ENCODE measurements around the gene PTEN. TPM values are rescaled to one million over a fixed set of nuclear protein-coding genes. Genes with fewer than 3 reads are reported as not detected.

The PTEN gene
- total RNA-seq, 1 donor, result 169 TPM

GRCh38 chr10:87913156-87913921 is 49.9 kb downstream of the PTEN start:
- no peak overlapping the region for H3K4me2 ChIP-seq (ENCODE audit: insufficient read depth, low read length)
- H3K4me1 ChIP-seq (ENCODE audit: insufficient read depth, low read length), result peaks cover 10% of the 10 kb centered on the region
- H3K79me2 ChIP-seq (ENCODE audit: insufficient read depth, low read length), result peaks cover 99% of the 10 kb centered on the region
- H3K27ac ChIP-seq (ENCODE audit: low read depth, low read length), result no peak overlapping the region
- H3K4me3 ChIP-seq (ENCODE audit: insufficient read depth, low read length), result no peak overlapping the region
- no peaks in the 10 kb centered on the region for H3K9me3 ChIP-seq (ENCODE audit: low read depth, low read length)
- H2AFZ ChIP-seq (ENCODE audit: low read length), result no peak overlapping the region
- peaks cover 5% of the 10 kb centered on the region for H3K36me3 ChIP-seq (ENCODE audit: insufficient read depth, low read length)
- H4K20me1 ChIP-seq (ENCODE audit: insufficient read depth, low read length), result peaks cover 51% of the 10 kb centered on the region
- no peaks in the 10 kb centered on the region for H3K27me3 ChIP-seq (ENCODE audit: insufficient read depth, low read length)
- TF ChIP-seq CTCF (IDR thresholded peaks at IDR 0.05; ENCODE audit: extremely low read depth, low read depth, low read length), result no peak
- DNase-seq (ENCODE audit: insufficient read length, low spot score, missing footprints), result no peak

GRCh38 chr10:87915406-87915805 is 52.0 kb downstream of the PTEN start:
- Histone ChIP-seq H3K4me1 (ENCODE audit: insufficient read depth, low read length) (peaks cover 10% of the 10 kb centered on the region), H4K20me1 (ENCODE audit: insufficient read depth, low read length) (peaks cover 54% of the 10 kb centered on the region), H2AFZ (ENCODE audit: low read length) (no peak overlapping the region), H3K27me3 (ENCODE audit: insufficient read depth, low read length) (no peaks in the 10 kb centered on the region), H3K36me3 (ENCODE audit: insufficient read depth, low read length) (peaks cover 5% of the 10 kb centered on the region), H3K4me3 (ENCODE audit: insufficient read depth, low read length) (no peak overlapping the region), H3K9me3 (ENCODE audit: low read depth, low read length) (no peaks in the 10 kb centered on the region), H3K4me2 (ENCODE audit: insufficient read depth, low read length) (no peak overlapping the region), H3K79me2 (ENCODE audit: insufficient read depth, low read length) (peaks cover 98% of the 10 kb centered on the region), H3K27ac (ENCODE audit: low read depth, low read length) (no peak overlapping the region)
- no peak for TF ChIP-seq CTCF (IDR thresholded peaks at IDR 0.05; ENCODE audit: extremely low read depth, low read depth, low read length)
- no peak for DNase-seq (ENCODE audit: insufficient read length, low spot score, missing footprints)

GRCh38 chr10:87915989-87916388 is 52.6 kb downstream of the PTEN start:
- TF ChIP-seq CTCF (IDR thresholded peaks at IDR 0.05; ENCODE audit: extremely low read depth, low read depth, low read length), result no peak
- no peak overlapping the region for H3K4me3 ChIP-seq (ENCODE audit: insufficient read depth, low read length)
- H2AFZ ChIP-seq (ENCODE audit: low read length), result no peak overlapping the region
- H3K4me1 ChIP-seq (ENCODE audit: insufficient read depth, low read length), result peaks cover 10% of the 10 kb centered on the region
- no peaks in the 10 kb centered on the region for H3K27me3 ChIP-seq (ENCODE audit: insufficient read depth, low read length)
- peaks cover 98% of the 10 kb centered on the region for H3K79me2 ChIP-seq (ENCODE audit: insufficient read depth, low read length)
- H3K27ac ChIP-seq (ENCODE audit: low read depth, low read length), result no peak overlapping the region
- peaks cover 5% of the 10 kb centered on the region for H3K36me3 ChIP-seq (ENCODE audit: insufficient read depth, low read length)
- H4K20me1 ChIP-seq (ENCODE audit: insufficient read depth, low read length), result peaks cover 56% of the 10 kb centered on the region
- DNase-seq (ENCODE audit: insufficient read length, low spot score, missing footprints), result no peak
- H3K4me2 ChIP-seq (ENCODE audit: insufficient read depth, low read length), result no peak overlapping the region
- H3K9me3 ChIP-seq (ENCODE audit: low read depth, low read length), result no peaks in the 10 kb centered on the region

GRCh38 chr10:87916515-87916914 is 53.1 kb downstream of the PTEN start:
- TF ChIP-seq CTCF (IDR thresholded peaks at IDR 0.05; ENCODE audit: extremely low read depth, low read depth, low read length), result no peak
- no peak overlapping the region for H3K4me2 ChIP-seq (ENCODE audit: insufficient read depth, low read length)
- H3K4me1 ChIP-seq (ENCODE audit: insufficient read depth, low read length), result peaks cover 10% of the 10 kb centered on the region

More at GRCh38 chr10:87916515-87916914, 53.1 kb downstream of the PTEN start:
- Histone ChIP-seq H3K4me3 (ENCODE audit: insufficient read depth, low read length) (no peak overlapping the region), H3K36me3 (ENCODE audit: insufficient read depth, low read length) (peaks cover 5% of the 10 kb centered on the region), H4K20me1 (ENCODE audit: insufficient read depth, low read length) (peaks cover 60% of the 10 kb centered on the region), H3K9me3 (ENCODE audit: low read depth, low read length) (no peaks in the 10 kb centered on the region), H2AFZ (ENCODE audit: low read length) (no peak overlapping the region), H3K79me2 (ENCODE audit: insufficient read depth, low read length) (peaks cover 98% of the 10 kb centered on the region), H3K27ac (ENCODE audit: low read depth, low read length) (no peak overlapping the region), H3K27me3 (ENCODE audit: insufficient read depth, low read length) (no peaks in the 10 kb centered on the region)
- no peak for DNase-seq (ENCODE audit: insufficient read length, low spot score, missing footprints)

Data from osteoblast (primary cell).